KOPT-K1 (cell line): Measurements from ENCODE around the gene MANEA.

Source experiments
- H3K27ac ChIP-seq: fragments of 200-600 bp; sonication (generic); 2 replicates; pipeline ENCODE4 v1.5.1; 2016; ENCODE audit warnings: antibody characterized with exemption, mild to moderate bottlenecking, low read depth, low read length; ENCODE audit not compliant: poor library complexity, severe bottlenecking
- H3K36me3 ChIP-seq: fragments of 200-600 bp; sonication (generic); 2 replicates; pipeline ENCODE4 v1.5.1; 2017; ENCODE audit warnings: antibody characterized with exemption, mild to moderate bottlenecking, low read length, moderate library complexity; ENCODE audit not compliant: insufficient read depth
- H3K9me3 ChIP-seq: fragments of 200-600 bp; sonication (generic); 2 replicates; pipeline ENCODE4 v1.5.1; 2017; ENCODE audit warnings: antibody characterized with exemption, low read length, mild to moderate bottlenecking; ENCODE audit not compliant: insufficient read depth, poor library complexity, severe bottlenecking

MANEA gene

DNA sequence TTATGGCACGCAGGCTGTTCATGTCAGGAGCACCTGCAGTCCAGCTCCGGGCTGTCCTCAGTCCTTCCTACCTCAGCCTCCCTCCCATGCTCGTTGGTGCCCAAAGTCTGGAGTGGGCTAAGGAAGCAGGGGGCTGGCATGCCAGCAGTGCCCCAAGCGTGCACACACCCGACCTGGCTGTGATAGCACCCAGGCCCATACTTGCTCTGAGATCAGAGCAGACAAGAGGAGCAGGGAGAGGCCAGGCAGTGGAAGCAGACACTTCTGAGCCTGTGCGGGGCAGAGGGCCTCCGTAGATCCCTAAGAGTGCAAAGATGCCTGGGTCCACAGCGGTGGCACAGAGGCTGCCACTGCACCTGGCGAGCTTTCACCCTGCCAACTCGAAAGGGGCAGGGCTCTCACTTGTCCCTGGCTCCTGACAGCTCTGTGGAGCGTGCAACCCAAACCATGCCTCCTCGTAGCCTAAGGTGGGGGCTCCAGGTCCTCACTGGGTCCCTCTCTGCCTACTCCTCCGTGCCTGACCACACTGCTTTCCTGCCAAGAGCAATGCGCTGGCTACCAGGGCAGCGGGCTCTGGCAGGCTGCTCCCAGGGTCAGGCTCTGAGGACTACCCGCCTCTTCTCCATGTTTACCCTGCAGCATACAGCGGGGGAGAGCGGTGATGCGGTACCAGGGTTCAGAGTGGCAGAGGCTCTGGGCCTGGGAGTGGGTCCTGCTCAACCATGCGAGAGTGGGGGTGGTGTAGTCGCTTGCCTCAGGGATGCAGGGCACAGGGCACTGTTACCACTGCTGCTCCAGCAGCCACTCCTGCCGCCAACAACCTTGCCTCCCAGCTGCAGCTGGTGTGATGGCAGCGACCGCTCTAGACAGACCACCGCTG lies 59.5 kb downstream of the MANEA start:
- Histone ChIP-seq H3K9me3 (peaks cover 7% of the 10 kb centered on the region), H3K36me3 (no peaks in the 10 kb centered on the region), H3K27ac (no peak overlapping the region)

DNA sequence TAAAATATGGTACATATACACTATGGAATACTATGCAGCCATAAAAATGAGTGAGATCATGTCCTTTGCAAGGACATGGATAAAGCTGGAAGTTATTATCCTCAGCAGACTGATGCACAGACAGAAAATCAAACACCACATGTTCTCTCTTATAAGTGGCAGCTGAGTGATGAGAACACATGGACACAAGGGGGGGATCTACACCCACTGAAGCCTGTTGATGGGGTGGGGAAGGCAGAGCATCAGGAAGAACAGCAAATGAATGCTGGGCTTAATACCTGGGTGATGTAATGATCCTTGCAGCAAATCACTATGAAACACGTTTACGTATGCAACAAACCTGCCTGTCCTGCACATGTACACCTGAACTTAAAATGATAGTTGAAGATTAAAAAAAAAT lies 71.3 kb downstream of the MANEA start:
- no peak overlapping the region for H3K27ac ChIP-seq
- peaks cover 12% of the 10 kb centered on the region for H3K9me3 ChIP-seq
- H3K36me3 ChIP-seq: no peaks in the 10 kb centered on the region

GRCh38 chr6:95649451-95649850 lies 72.1 kb downstream of the MANEA start:
- Histone ChIP-seq H3K9me3 (peaks cover 12% of the 10 kb centered on the region), H3K27ac (no peak overlapping the region), H3K36me3 (no peaks in the 10 kb centered on the region)

GRCh38 chr6:95654176-95654575 lies 76.8 kb downstream of the MANEA start:
- H3K9me3 ChIP-seq: peaks cover 4% of the 10 kb centered on the region
- H3K36me3 ChIP-seq: no peaks in the 10 kb centered on the region
- H3K27ac ChIP-seq: no peak overlapping the region

DNA sequence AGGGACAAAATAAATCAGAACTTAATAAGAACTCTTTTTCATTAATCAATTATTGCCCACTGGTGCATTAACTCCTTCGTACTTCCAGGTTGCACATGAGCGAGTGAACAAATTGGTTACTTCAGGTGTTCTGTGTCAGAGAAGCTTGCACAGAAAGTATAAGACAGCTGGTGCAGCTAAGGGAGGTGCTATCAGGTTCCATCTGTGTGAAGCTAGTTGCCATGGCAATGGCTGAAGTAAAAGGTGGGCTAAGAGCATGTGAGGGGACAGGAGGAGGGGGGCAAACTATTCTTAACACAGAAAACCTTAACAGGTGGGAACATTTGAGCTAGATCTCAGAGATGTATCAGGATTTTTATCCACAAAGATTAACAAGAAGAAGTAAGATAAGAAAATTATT lies 81.6 kb downstream of the MANEA start:
- no peak overlapping the region for H3K27ac ChIP-seq
- no peaks in the 10 kb centered on the region for H3K9me3 ChIP-seq
- no peaks in the 10 kb centered on the region for H3K36me3 ChIP-seq
